ENCODE results near the gene GLOD5.
"Not testable (repeated sequence)": the region's sequence is repeated elsewhere in the genome, so short reads cannot be mapped to it uniquely, and the experiment has no call there.

Gene GLOD5

GRCh38 chrX:48794911-48795515 is 33.5 kb downstream of the GLOD5 start:
- DNase-seq, result no peak

- DNase-seq, result no peak
Observed at GRCh38 chrX:48798318-48798717, 36.8 kb downstream of the GLOD5 start.

- no peak for DNase-seq
Observed at GRCh38 chrX:48800574-48801279, 39.2 kb downstream of the GLOD5 start.

- DNase-seq, result peak; percentile 86
Observed at GRCh38 chrX:48801280-48802088, 39.9 kb downstream of the GLOD5 start, which contains the start of gene HDAC6. HDAC6 (plus strand) TSS chrX:48802067; CDS start chrX:48802693, 626 bp downstream.

- peak; percentile 36 for DNase-seq
Observed at GRCh38 chrX:48802089-48802904, 40.8 kb downstream of the GLOD5 start.

GRCh38 chrX:48802905-48803200 is 41.3 kb downstream of the GLOD5 start:
- no peak for DNase-seq

- DNase-seq, result no peak
Observed at GRCh38 chrX:48806081-48806480, 44.5 kb downstream of the GLOD5 start.

- DNase-seq, result no peak
Observed at GRCh38 chrX:48813644-48814043, 52.1 kb downstream of the GLOD5 start.

GRCh38 chrX:48814722-48815121 is 53.2 kb downstream of the GLOD5 start:
- DNase-seq, result no peak

- no peak for DNase-seq
Observed at GRCh38 chrX:48815266-48815665, 53.7 kb downstream of the GLOD5 start.

GRCh38 chrX:48816014-48816810 is 54.7 kb downstream of the GLOD5 start:
- DNase-seq, result no peak

GRCh38 chrX:48818098-48818497 is 56.6 kb downstream of the GLOD5 start:
- DNase-seq, result no peak

GRCh38 chrX:48818866-48819265 is 57.3 kb downstream of the GLOD5 start:
- DNase-seq, result no peak

- not testable (repeated sequence) for DNase-seq
Observed at GRCh38 chrX:48819394-48819793, 57.8 kb downstream of the GLOD5 start.

GRCh38 chrX:48823053-48823452 is 61.5 kb downstream of the GLOD5 start:
- DNase-seq, result no peak

All from T-helper 9 cell (primary cell).